ENCODE measurements around the gene PLIN3. TPM values are rescaled to one million over a fixed set of nuclear protein-coding genes. Genes with fewer than 3 reads are reported as not detected.
"Not testable (repeated sequence)": the region's sequence is repeated elsewhere in the genome, so short reads cannot be mapped to it uniquely, and the experiment has no call there.

Gene PLIN3
- total and polyA plus RNA-seq, 2 of the 8 experiments (the other 6 are each of a cell fraction or from before 2014, with no cell fraction given) = 60.7 to 61.5 TPM

GRCh38 chr19:4845975-4846374, 21.5 kb downstream of the PLIN3 start:
- H3K9ac ChIP-seq (replicated peaks in 1 of 4; ENCODE audit: extremely low read depth in 1 of 4, low read depth in 3 of 4, low read length in 3 of 4); H3K4ac ChIP-seq (replicated peaks; ENCODE audit: insufficient read length, low read depth, low read length); H3K23me2 ChIP-seq (ENCODE audit: low read depth, low read length); H2BK5ac ChIP-seq (ENCODE audit: low read depth, low read length); H3K79me2 ChIP-seq (ENCODE audit: control insufficient read depth in 1 of 2, insufficient read depth in 2 of 2, low read length in 2 of 2); H4K91ac ChIP-seq (replicated peaks; ENCODE audit: insufficient read length, low read length); H4K5ac ChIP-seq (ENCODE audit: insufficient read length, low read depth, low read length); H3K9me3 ChIP-seq (ENCODE audit: insufficient read depth in 2 of 2, low read depth in 1 of 2, low read length in 1 of 2); H3K4me2 ChIP-seq (ENCODE audit: insufficient read depth in 1 of 2, low read depth in 2 of 2, low read length in 2 of 2); H2AFZ ChIP-seq (ENCODE audit: low read length); H3K4me3 ChIP-seq (ENCODE audit: extremely low read depth in 1 of 4, insufficient read depth in 2 of 4, low read depth in 3 of 4, low read length in 4 of 4); DNase-seq (ENCODE audit: low read depth in 1 of 2, low spot score in 2 of 2); FAIRE-seq; H4K20me1 ChIP-seq (replicated peaks in 1 of 2; ENCODE audit: control insufficient read depth in 1 of 2, insufficient read depth in 2 of 2, low read length in 2 of 2); H3K56ac ChIP-seq (replicated peaks; ENCODE audit: insufficient read length, low read depth, low read length); H3K18ac ChIP-seq (ENCODE audit: extremely low read depth, low read length); H3K79me1 ChIP-seq (ENCODE audit: low read depth, low read length); H3K23ac ChIP-seq (ENCODE audit: insufficient read length); H2BK15ac ChIP-seq (ENCODE audit: low read length); H3K4me1 ChIP-seq (replicated peaks in 1 of 4; ENCODE audit: control insufficient read depth in 3 of 4, insufficient read depth in 4 of 4, low read length in 3 of 4); H2BK120ac ChIP-seq (replicated peaks; ENCODE audit: low read depth, low read length); H2BK20ac ChIP-seq (ENCODE audit: low read length); H2BK12ac ChIP-seq (ENCODE audit: low read depth, low read length); H3K14ac ChIP-seq (ENCODE audit: insufficient read length); H3K27me3 ChIP-seq (replicated peaks in 1 of 4; ENCODE audit: control insufficient read depth in 3 of 4, extremely low read depth in 1 of 4, insufficient read depth in 3 of 4, low read length in 3 of 4); H4K8ac ChIP-seq (ENCODE audit: extremely low read depth, insufficient read depth, low read length); H2AK5ac ChIP-seq (ENCODE audit: low read depth, low read length); H3K27ac ChIP-seq (ENCODE audit: low read depth, low read length): not testable (repeated sequence)
- POLR2A ChIA-PET (ENCODE audit: partially characterized antibody) = interaction anchor here (1.2 kb wide), 1 partner anchor 82 kb away, joined by 3 read pairs; no protein-coding TSS in a partner anchor
- 85% methylated on average over 4 of the region's 9 CpGs; no CpG with 5 or more reads in 1 of the 2 experiments for WGBS, 2 experiments (ENCODE audit: extremely low coverage in 1 of 2, insufficient coverage in 1 of 2, insufficient read length in 1 of 2, insufficient replicate concordance in 2 of 2, low coverage in 1 of 2, low lambda C conversion rate in 2 of 2, missing lambda C conversion rate in 1 of 2)
- CTCF ChIA-PET (ENCODE audit: partially characterized antibody) = interaction anchor here (0.7 to 5.2 kb wide), 6 partner anchors 20 to 358 kb away, joined by 3 to 32 read pairs (median 3); no protein-coding TSS in a partner anchor
- H3K36me3 ChIP-seq (ENCODE audit: control insufficient read depth in 2 of 4, insufficient read depth in 4 of 4, low read length in 3 of 4) = peaks cover 8 to 29% (median 21%) of the 10 kb centered on the region in 4 experiments
